ENCODE data around the gene SOBP.

The SOBP gene

DNA sequence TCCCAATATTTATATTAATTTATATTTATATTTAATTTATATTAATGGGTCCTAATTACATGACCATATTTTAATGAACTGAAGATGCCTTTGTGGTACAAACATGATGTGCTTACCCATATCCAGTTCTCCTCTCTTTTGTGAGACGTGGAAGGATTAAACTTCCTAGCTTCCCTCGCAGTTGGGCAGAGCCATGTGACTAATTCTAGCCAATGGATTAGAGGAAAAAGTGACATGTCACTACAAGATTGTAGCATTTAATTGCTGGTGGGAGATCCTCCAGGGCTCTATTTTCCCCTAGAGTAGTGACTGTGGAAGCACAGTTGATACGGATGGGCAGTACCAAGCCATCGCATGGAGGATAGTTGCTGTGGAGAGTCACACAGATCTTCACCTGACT lies 4.8 kb upstream of the SOBP start:
- TF ChIP-seq EZH2phosphoT487 (IDR thresholded peaks at IDR 0.05; ENCODE audit: low read depth) = no peak
- no peak for TF ChIP-seq CTCF (IDR thresholded peaks at IDR 0.05; ENCODE audit: low read depth, low read length)
- H3K27ac ChIP-seq (ENCODE audit: low read length) = no peak overlapping the region
- no peak overlapping the region for H3K4me2 ChIP-seq (ENCODE audit: low read length)
- no peaks in the 10 kb centered on the region for H4K20me1 ChIP-seq (ENCODE audit: insufficient read depth, low read length)
- H3K79me2 ChIP-seq (ENCODE audit: low read length) = no peaks in the 10 kb centered on the region
- H3K4me3 ChIP-seq (ENCODE audit: low read length) = no peak overlapping the region
- H3K9me3 ChIP-seq (ENCODE audit: insufficient read depth, low read length) = no peaks in the 10 kb centered on the region
- no peaks in the 10 kb centered on the region for H3K4me1 ChIP-seq (ENCODE audit: low read length)
- no peaks in the 10 kb centered on the region for H3K36me3 ChIP-seq (replicated peaks; ENCODE audit: low read depth, low read length)
- no peak overlapping the region for H2AFZ ChIP-seq (ENCODE audit: low read depth, low read length)
- peaks cover 10% of the 10 kb centered on the region for H3K27me3 ChIP-seq (ENCODE audit: low read depth, low read length)
- no peak overlapping the region for H3K9ac ChIP-seq (ENCODE audit: low read length)

GRCh38 chr6:107488174-107488874 lies 1.6 kb upstream of the SOBP start:
- no peak overlapping the region for H3K27ac ChIP-seq (ENCODE audit: low read length)
- peak overlapping the region; percentile 84; the same call in 1 of the 2 replicates for H2AFZ ChIP-seq (ENCODE audit: low read depth, low read length)
- no peaks in the 10 kb centered on the region for H3K9me3 ChIP-seq (ENCODE audit: insufficient read depth, low read length)
- peak overlapping the region; percentile 62; the same call in 1 of the 2 replicates for H3K9ac ChIP-seq (ENCODE audit: low read length)
- no peaks in the 10 kb centered on the region for H4K20me1 ChIP-seq (ENCODE audit: insufficient read depth, low read length)
- peak overlapping the region; percentile 91 for H3K4me2 ChIP-seq (ENCODE audit: low read length)
- no peaks in the 10 kb centered on the region for H3K36me3 ChIP-seq (replicated peaks; ENCODE audit: low read depth, low read length)
- no peaks in the 10 kb centered on the region for H3K79me2 ChIP-seq (ENCODE audit: low read length)
- TF ChIP-seq CTCF (IDR thresholded peaks at IDR 0.05; ENCODE audit: low read depth, low read length) = no peak
- TF ChIP-seq EZH2phosphoT487 (IDR thresholded peaks at IDR 0.05; ENCODE audit: low read depth) = no peak
- H3K4me1 ChIP-seq (ENCODE audit: low read length) = peaks cover 5% of the 10 kb centered on the region
- peak overlapping the region; percentile 90 for H3K4me3 ChIP-seq (ENCODE audit: low read length)
- peaks cover 10% of the 10 kb centered on the region for H3K27me3 ChIP-seq (ENCODE audit: low read depth, low read length)

DNA sequence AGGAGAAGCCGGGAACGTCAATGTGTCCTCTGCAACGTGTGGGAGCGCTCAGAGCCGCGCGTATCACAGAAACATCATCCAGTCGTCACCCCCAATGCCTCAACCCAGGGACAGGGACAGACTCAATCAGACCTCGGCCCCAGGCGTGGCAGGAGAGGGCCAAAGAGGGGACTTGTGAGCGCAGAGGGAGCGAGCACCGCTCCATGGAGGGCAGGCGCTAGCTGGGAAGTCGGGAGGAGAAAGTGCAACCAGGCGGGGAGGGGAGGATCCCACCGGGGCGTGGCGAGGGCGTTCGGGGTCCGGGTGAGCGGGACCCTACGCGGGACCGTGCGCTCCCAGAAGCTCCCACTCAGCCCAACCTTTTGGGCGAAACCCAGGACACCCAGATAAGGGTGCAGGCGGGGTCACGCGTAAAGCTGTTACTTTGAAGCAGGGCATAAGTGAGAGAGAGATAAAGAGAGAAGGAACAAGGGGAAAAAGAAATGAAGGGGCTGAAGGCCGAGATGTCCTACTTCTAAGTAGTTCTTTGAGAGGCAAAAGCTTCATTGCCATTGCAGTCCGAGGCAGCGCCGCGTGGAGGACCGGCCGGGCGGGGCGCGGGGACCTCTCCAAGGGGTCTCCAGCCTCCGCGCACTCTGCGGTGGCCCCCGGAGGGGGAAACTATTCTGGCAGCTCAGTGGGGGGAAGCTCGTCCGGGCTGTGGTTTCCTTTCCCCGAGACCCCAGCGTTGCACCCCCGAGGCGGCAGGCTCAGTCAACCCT lies 862 bp upstream of the SOBP start:
- Histone ChIP-seq H3K27ac (ENCODE audit: low read length) (no peak overlapping the region), H3K9me3 (ENCODE audit: insufficient read depth, low read length) (no peaks in the 10 kb centered on the region), H3K4me2 (ENCODE audit: low read length) (peak overlapping the region; percentile 91), H2AFZ (ENCODE audit: low read depth, low read length) (peak overlapping the region; percentile 84), H3K4me1 (ENCODE audit: low read length) (peaks cover 5% of the 10 kb centered on the region), H3K9ac (ENCODE audit: low read length) (peak overlapping the region; percentile 62), H3K27me3 (ENCODE audit: low read depth, low read length) (peaks cover 10% of the 10 kb centered on the region), H4K20me1 (ENCODE audit: insufficient read depth, low read length) (no peaks in the 10 kb centered on the region), H3K4me3 (ENCODE audit: low read length) (peak overlapping the region; percentile 90), H3K79me2 (ENCODE audit: low read length) (no peaks in the 10 kb centered on the region), H3K36me3 (replicated peaks; ENCODE audit: low read depth, low read length) (no peaks in the 10 kb centered on the region)
- TF ChIP-seq CTCF (IDR thresholded peaks at IDR 0.05; ENCODE audit: low read depth, low read length) (no peak), EZH2phosphoT487 (IDR thresholded peaks at IDR 0.05; ENCODE audit: low read depth) (no peak)

DNA sequence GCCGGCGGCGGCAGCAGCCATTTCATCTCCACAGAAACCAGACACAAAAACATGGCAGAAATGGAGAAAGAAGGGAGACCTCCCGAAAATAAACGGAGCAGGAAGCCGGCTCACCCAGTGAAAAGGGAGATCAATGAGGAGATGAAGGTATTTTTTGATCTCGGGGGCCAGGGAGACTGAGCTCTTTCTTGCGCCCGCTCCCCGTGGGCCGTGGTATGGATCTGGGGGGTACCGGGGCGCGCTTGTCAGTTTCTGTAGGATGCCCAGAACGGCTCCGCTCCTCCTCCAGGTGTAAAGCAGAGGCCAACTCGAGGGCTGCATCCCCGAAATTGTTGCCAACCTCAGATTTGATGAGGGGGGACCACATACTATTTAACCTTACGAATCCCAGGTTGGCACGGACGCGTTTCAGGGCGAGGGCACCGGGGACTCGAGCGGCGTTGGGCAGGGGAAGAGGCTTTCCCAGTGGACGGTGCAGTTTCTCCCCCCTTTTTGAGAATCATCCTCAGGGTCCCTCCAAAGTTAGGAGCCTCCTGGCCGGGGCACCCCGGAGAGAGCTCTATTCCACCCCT lies 735 bp downstream of the SOBP start:
- TF ChIP-seq EZH2phosphoT487 (IDR thresholded peaks at IDR 0.05; ENCODE audit: low read depth) = no peak
- TF ChIP-seq CTCF (IDR thresholded peaks at IDR 0.05; ENCODE audit: low read depth, low read length) = no peak
- peak overlapping the region; percentile 74 for H3K9ac ChIP-seq (ENCODE audit: low read length)
- no peaks in the 10 kb centered on the region for H3K36me3 ChIP-seq (replicated peaks; ENCODE audit: low read depth, low read length)
- H3K27me3 ChIP-seq (ENCODE audit: low read depth, low read length) = peaks cover 10% of the 10 kb centered on the region
- H2AFZ ChIP-seq (ENCODE audit: low read depth, low read length) = peak overlapping the region; percentile 81; the same call in 1 of the 2 replicates
- H3K79me2 ChIP-seq (ENCODE audit: low read length) = no peaks in the 10 kb centered on the region
- H3K9me3 ChIP-seq (ENCODE audit: insufficient read depth, low read length) = no peaks in the 10 kb centered on the region
- H3K4me1 ChIP-seq (ENCODE audit: low read length) = peaks cover 5% of the 10 kb centered on the region
- peak overlapping the region; percentile 90 for H3K4me3 ChIP-seq (ENCODE audit: low read length)
- no peaks in the 10 kb centered on the region for H4K20me1 ChIP-seq (ENCODE audit: insufficient read depth, low read length)
- no peak overlapping the region for H3K27ac ChIP-seq (ENCODE audit: low read length)
- H3K4me2 ChIP-seq (ENCODE audit: low read length) = peak overlapping the region; percentile 95
